ENCODE measurements around the gene RNASEL.

GRCh38 chr1:182614796-182615454 lies 25.9 kb upstream of the RNASEL start:
- TF ChIP-seq, protein P1, sequence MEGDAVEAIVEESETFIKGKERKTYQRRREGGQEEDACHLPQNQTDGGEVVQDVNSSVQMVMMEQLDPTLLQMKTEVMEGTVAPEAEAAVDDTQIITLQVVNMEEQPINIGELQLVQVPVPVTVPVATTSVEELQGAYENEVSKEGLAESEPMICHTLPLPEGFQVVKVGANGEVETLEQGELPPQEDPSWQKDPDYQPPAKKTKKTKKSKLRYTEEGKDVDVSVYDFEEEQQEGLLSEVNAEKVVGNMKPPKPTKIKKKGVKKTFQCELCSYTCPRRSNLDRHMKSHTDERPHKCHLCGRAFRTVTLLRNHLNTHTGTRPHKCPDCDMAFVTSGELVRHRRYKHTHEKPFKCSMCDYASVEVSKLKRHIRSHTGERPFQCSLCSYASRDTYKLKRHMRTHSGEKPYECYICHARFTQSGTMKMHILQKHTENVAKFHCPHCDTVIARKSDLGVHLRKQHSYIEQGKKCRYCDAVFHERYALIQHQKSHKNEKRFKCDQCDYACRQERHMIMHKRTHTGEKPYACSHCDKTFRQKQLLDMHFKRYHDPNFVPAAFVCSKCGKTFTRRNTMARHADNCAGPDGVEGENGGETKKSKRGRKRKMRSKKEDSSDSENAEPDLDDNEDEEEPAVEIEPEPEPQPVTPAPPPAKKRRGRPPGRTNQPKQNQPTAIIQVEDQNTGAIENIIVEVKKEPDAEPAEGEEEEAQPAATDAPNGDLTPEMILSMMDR (conservative IDR thresholded peaks at IDR 0.05 in 1 of 2, IDR thresholded peaks at IDR 0.05 in 1 of 2; ENCODE audit: extremely low read depth in 1 of 2, insufficient read depth in 1 of 2, low read depth in 1 of 2, low read length in 2 of 2): no peak
- no peak for TF ChIP-seq EZH2 (IDR thresholded peaks at IDR 0.05; ENCODE audit: borderline replicate concordance, low read length)
